GM19372 (cell line): ENCODE results near the gene NLRP5.
"Not testable (repeated sequence)": the region's sequence is repeated elsewhere in the genome, so short reads cannot be mapped to it uniquely, and the experiment has no call there.

Source experiments
- ATAC-seq: cut with Tn5 transposase; IDR thresholded peaks from one replicate; pipeline ENCODE4 v1.9.1; 2021; ENCODE audit warnings: mild to moderate bottlenecking, low read depth, moderate library complexity; ENCODE audit not compliant: unreplicated experiment

NLRP5 gene

GRCh38 chr19:55986487-55986886 lies at the start of gene NLRP5:
Gene NLRP5 (plus strand): TSS chr19:55986775.
- ATAC-seq, result no peak

GRCh38 chr19:55939206-55939605 lies 47.4 kb upstream of the NLRP5 start:
- ATAC-seq, result no peak

GRCh38 chr19:55940306-55940705 lies 46.3 kb upstream of the NLRP5 start:
- no peak for ATAC-seq

GRCh38 chr19:55947532-55947931 lies 39.0 kb upstream of the NLRP5 start, which contains the start of gene NLRP8:
Gene NLRP8 (plus strand): TSS chr19:55947832.
- ATAC-seq, result no peak

- ATAC-seq, result not testable (repeated sequence)
These were observed 36.0 kb upstream of the NLRP5 start for GRCh38 chr19:55950566-55950965.

- no peak for ATAC-seq
These were observed 30.1 kb upstream of the NLRP5 start for GRCh38 chr19:55956431-55956830.

GRCh38 chr19:55958356-55958755 lies 28.2 kb upstream of the NLRP5 start:
- ATAC-seq, result no peak

- ATAC-seq, result no peak
These were observed 26.4 kb upstream of the NLRP5 start for GRCh38 chr19:55959996-55960675.

GRCh38 chr19:55962186-55962585 lies 24.4 kb upstream of the NLRP5 start:
- no peak for ATAC-seq

GRCh38 chr19:55973982-55974381 lies 12.6 kb upstream of the NLRP5 start:
- no peak for ATAC-seq

GRCh38 chr19:55980415-55980814 lies 6.2 kb upstream of the NLRP5 start:
- ATAC-seq, result no peak

- ATAC-seq, result no peak
These were observed 1.3 kb upstream of the NLRP5 start for GRCh38 chr19:55985254-55985653.

GRCh38 chr19:55990831-55991230 lies 4.3 kb downstream of the NLRP5 start:
- ATAC-seq, result no peak

GRCh38 chr19:55993492-55993891 lies 6.9 kb downstream of the NLRP5 start:
- no peak for ATAC-seq

GRCh38 chr19:56014765-56015164 lies 28.2 kb downstream of the NLRP5 start:
- ATAC-seq, result no peak

GRCh38 chr19:56015756-56016155 lies 29.2 kb downstream of the NLRP5 start:
- no peak for ATAC-seq

- ATAC-seq, result not testable (repeated sequence)
These were observed 32.8 kb downstream of the NLRP5 start for GRCh38 chr19:56019325-56019724.

- not testable (repeated sequence) for ATAC-seq
These were observed 33.9 kb downstream of the NLRP5 start for GRCh38 chr19:56020355-56020975.

- no peak for ATAC-seq
These were observed 40.2 kb downstream of the NLRP5 start for GRCh38 chr19:56026769-56027168.

- ATAC-seq, result no peak
These were observed 67.0 kb downstream of the NLRP5 start for GRCh38 chr19:56053596-56053995.

GRCh38 chr19:56066152-56067023 lies 79.8 kb downstream of the NLRP5 start:
- ATAC-seq, result peak; percentile 65
